ENCODE results near the gene SCYL3.
"Not testable (repeated sequence)": the region's sequence is repeated elsewhere in the genome, so short reads cannot be mapped to it uniquely, and the experiment has no call there.

SCYL3 gene

DNA sequence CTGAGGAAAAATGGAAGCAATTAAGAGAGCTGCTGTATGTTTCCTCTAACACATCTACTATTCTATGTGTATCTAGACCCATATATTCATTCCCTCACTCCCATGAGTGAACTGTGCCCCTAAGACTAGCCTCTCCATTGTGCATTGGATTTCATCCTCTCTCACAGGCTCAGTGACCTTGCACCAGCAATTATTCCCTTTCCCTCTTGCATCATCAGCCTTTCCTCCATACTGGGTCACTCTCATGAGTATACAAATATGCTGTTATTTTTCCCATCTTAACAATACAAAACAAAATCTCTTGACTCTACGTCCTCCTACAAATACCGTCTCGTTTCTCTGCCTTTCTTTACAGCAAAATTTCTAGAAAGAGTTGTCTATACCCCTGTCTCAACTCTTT lies 69.5 kb downstream of the SCYL3 start:
- DNase-seq (ENCODE audit: low read depth), result no peak
- no peak overlapping the region for H3K4me3 ChIP-seq (ENCODE audit: low read depth, low read length)
- TF ChIP-seq, protein P1, sequence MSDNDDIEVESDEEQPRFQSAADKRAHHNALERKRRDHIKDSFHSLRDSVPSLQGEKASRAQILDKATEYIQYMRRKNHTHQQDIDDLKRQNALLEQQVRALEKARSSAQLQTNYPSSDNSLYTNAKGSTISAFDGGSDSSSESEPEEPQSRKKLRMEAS (IDR thresholded peaks at IDR 0.05; ENCODE audit: low read depth, low read length), result no peak
- no peak for TF ChIP-seq MYC (IDR thresholded peaks at IDR 0.05; ENCODE audit: low read depth, low read length)

DNA sequence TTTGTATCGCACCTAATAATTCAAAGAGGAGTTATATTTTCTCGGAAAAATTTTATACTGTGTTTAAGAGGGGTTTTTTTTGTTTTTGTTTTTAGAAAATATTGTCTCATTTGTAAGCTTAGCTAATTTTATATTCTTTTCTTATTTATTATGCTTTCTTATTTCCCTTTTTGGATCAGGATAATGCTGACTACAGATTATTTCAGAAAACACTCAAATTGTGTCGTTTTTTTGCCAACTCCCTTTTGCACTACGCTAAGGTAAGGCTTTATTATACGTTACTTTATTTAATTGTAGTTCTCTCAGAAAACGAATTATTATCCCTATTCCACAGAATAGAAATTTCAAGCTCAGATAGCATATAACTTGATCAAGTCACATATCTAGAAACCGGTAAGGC lies 72.2 kb downstream of the SCYL3 start:
- DNase-seq (ENCODE audit: low read depth), result no peak
- no peak for TF ChIP-seq MYC (IDR thresholded peaks at IDR 0.05; ENCODE audit: low read depth, low read length)
- TF ChIP-seq, protein P2, sequence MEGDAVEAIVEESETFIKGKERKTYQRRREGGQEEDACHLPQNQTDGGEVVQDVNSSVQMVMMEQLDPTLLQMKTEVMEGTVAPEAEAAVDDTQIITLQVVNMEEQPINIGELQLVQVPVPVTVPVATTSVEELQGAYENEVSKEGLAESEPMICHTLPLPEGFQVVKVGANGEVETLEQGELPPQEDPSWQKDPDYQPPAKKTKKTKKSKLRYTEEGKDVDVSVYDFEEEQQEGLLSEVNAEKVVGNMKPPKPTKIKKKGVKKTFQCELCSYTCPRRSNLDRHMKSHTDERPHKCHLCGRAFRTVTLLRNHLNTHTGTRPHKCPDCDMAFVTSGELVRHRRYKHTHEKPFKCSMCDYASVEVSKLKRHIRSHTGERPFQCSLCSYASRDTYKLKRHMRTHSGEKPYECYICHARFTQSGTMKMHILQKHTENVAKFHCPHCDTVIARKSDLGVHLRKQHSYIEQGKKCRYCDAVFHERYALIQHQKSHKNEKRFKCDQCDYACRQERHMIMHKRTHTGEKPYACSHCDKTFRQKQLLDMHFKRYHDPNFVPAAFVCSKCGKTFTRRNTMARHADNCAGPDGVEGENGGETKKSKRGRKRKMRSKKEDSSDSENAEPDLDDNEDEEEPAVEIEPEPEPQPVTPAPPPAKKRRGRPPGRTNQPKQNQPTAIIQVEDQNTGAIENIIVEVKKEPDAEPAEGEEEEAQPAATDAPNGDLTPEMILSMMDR (IDR thresholded peaks at IDR 0.05; ENCODE audit: low read depth, low read length), result no peak
- TF ChIP-seq POLR2A (IDR thresholded peaks at IDR 0.05; ENCODE audit: extremely low read depth, insufficient read length), result no peak
- TF ChIP-seq, protein P1 (IDR thresholded peaks at IDR 0.05; ENCODE audit: low read depth, low read length), result no peak
- no peak overlapping the region for H3K4me3 ChIP-seq (ENCODE audit: low read depth, low read length)

DNA sequence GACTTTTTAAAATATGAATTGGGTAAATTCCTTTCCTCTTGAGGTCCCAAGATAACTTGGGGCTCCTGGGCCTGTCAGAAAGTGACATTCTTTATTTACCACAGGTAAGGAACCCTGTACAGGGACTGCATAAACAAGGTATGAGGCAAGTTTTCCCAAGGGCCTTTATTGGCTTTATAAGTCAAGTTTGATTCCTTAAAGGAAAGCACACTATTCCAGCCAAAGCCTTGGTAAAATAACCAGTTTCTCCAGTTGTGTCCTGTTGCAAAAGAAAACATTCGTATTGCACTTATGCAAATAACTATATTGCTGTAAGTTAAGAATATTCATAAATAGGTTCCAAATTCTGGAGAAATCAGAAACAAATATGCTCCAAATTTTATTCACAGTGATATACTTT lies 77.1 kb downstream of the SCYL3 start:
- TF ChIP-seq POLR2A (IDR thresholded peaks at IDR 0.05; ENCODE audit: extremely low read depth, insufficient read length) (no peak), MYC (IDR thresholded peaks at IDR 0.05; ENCODE audit: low read depth, low read length) (no peak)
- TF ChIP-seq, protein P1 (IDR thresholded peaks at IDR 0.05; ENCODE audit: low read depth, low read length), result no peak
- TF ChIP-seq, protein P2 (IDR thresholded peaks at IDR 0.05; ENCODE audit: low read depth, low read length), result no peak

DNA sequence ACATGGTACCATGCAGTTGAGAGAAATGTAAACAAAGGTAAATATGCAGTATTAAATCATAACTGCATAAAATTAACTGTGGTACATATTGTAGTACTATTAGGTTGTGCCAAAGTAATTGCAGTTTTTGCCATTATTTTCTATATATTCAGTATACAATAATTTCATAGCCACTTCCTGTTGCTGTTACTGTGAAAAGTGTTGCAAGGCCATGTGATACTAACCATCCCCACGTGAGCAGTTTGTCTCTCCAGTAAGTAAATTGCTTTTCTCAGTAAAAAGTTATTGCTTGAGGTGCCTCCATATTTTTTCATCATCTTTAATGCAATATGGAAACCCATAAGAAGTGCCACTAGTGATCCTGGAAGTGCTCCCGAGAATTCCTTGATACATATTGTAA lies 79.4 kb downstream of the SCYL3 start:
- H3K4me3 ChIP-seq (ENCODE audit: low read depth, low read length), result no peak overlapping the region
- TF ChIP-seq, protein P1 (IDR thresholded peaks at IDR 0.05; ENCODE audit: low read depth, low read length), result no peak
- TF ChIP-seq POLR2A (IDR thresholded peaks at IDR 0.05; ENCODE audit: extremely low read depth, insufficient read length), result no peak
- TF ChIP-seq, protein P2 (IDR thresholded peaks at IDR 0.05; ENCODE audit: low read depth, low read length), result no peak
- no peak for TF ChIP-seq MYC (IDR thresholded peaks at IDR 0.05; ENCODE audit: low read depth, low read length)
- DNase-seq (ENCODE audit: low read depth), result no peak

More for the DNA sequence above, 77.1 kb downstream of the SCYL3 start:
- DNase-seq (ENCODE audit: low read depth), result no peak
- H3K4me3 ChIP-seq (ENCODE audit: low read depth, low read length), result no peak overlapping the region

DNA sequence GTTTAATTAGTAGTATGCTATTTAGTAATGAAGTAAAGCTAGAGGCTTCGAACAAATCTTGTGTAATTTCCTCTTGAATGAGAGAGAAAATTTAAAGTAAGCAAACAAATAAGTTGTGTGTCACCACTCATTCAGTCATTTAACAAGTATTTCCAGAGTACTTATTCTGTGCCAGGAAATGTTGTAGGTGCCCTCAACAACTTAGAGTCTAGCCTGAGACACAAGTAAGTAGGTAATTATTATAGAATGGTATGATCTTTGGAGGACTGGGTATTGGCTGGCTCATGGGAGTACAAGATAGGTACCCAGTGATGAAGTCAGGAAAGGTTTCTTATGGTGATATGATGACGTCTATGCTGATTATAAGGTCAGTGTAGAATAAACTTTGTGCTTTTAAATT lies 81.6 kb downstream of the SCYL3 start:
- TF ChIP-seq POLR2A (IDR thresholded peaks at IDR 0.05; ENCODE audit: extremely low read depth, insufficient read length) (no peak), MYC (IDR thresholded peaks at IDR 0.05; ENCODE audit: low read depth, low read length) (no peak)
- TF ChIP-seq, protein P1 (IDR thresholded peaks at IDR 0.05; ENCODE audit: low read depth, low read length), result no peak
- TF ChIP-seq, protein P2 (IDR thresholded peaks at IDR 0.05; ENCODE audit: low read depth, low read length), result no peak
- no peak overlapping the region for H3K4me3 ChIP-seq (ENCODE audit: low read depth, low read length)
- no peak for DNase-seq (ENCODE audit: low read depth)

DNA sequence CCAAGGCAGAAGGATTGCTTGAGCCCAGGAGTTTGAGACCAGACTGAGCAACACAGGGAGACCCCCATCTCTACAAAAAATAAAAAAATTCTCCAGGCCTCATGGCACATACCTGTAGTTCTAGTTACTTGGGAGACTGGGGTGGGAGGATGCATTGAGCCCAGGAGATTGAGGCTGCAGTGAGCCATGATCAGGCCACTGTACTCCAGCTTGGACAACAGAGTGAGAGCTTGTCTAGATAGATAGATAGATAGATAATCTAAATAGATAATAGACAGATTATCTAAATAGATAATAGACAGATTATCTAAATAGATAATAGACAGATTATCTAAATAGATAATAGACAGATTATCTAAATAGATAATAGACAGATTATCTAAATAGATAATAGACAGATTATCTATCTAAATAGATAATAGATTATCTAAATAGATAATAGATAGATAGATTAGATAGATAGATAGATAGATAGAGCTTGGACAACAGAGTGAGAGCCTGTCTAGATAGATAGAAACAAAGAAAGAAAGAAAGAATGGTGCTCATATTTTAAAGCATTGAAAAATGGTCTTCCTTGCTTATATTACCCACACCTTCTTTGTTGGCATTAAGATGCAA lies 82.2 kb downstream of the SCYL3 start:
- H3K4me3 ChIP-seq (ENCODE audit: low read depth, low read length); DNase-seq (ENCODE audit: low read depth): not testable (repeated sequence)

Measured in NB4 (cell line).